ENCODE results near the gene ARHGEF40. TPM values are rescaled to one million over a fixed set of nuclear protein-coding genes. Genes with fewer than 3 reads are reported as not detected.

The ARHGEF40 gene
- polyA plus RNA-seq, 2 of the 4 experiments (the other 2 are of a cell fraction): 7.8 to 9.6 TPM

- TF ChIP-seq PBX3 (IDR thresholded peaks at IDR 0.05) (no peak), ELK1 (IDR thresholded peaks at IDR 0.05; ENCODE audit: low read depth, low read length) (no peak), CHD4 (IDR thresholded peaks at IDR 0.05; ENCODE audit: borderline replicate concordance) (no peak), TFCP2L1 (CRISPR knock-in tag; IDR thresholded peaks at IDR 0.05) (no peak), KDM5A (IDR thresholded peaks at IDR 0.05) (no peak), MAZ (IDR thresholded peaks at IDR 0.05; ENCODE audit: borderline replicate concordance, low read depth, low read length) (no peak), HDAC2 (IDR thresholded peaks at IDR 0.05) (no peak), POLR2AphosphoS2 (conservative IDR thresholded peaks at IDR 0.05; ENCODE audit: low read length) (no peak), HES2 (IDR thresholded peaks at IDR 0.05) (no peak), NPAS2 (CRISPR knock-in tag; IDR thresholded peaks at IDR 0.05; ENCODE audit: borderline replicate concordance) (no peak), CEBPB (IDR thresholded peaks at IDR 0.05) (no peak), CBX8 (IDR thresholded peaks at IDR 0.05) (no peak), NR3C1 (IDR thresholded peaks at IDR 0.05) (no peak), HMGXB4 (CRISPR knock-in tag; IDR thresholded peaks at IDR 0.05; ENCODE audit: borderline replicate concordance) (no peak), JUN (IDR thresholded peaks at IDR 0.05) (no peak), EHMT2 (IDR thresholded peaks at IDR 0.05; ENCODE audit: low read depth) (no peak)
- H3K4me1 ChIP-seq: 0 out of 3 replicates have a peak, but pooled peaks cover 3% of the 10 kb centered on the region
- no peak overlapping the region for H3K27ac ChIP-seq
- ATAC-seq (no peak), FAIRE-seq (no peak), DNase-seq (ENCODE audit: low read depth in 1 of 2, low spot score in 1 of 2) (no peak)
- H3K9me3 ChIP-seq: no peaks in the 10 kb centered on the region
- 72% methylated on average over 7 of the region's 7 CpGs for whole genome bisulfite sequencing (ENCODE audit: missing lambda C conversion rate)
- no peak overlapping the region for H3K4me2 ChIP-seq
- POLR2A ChIA-PET: no interaction called here
- CTCF ChIA-PET: interaction anchor here (0.8 to 16.3 kb wide), 7 partner anchors 8 to 82 kb away, joined by 3 to 323 read pairs (median 21); partner anchors contain the start of genes RNASE7, SLC39A2 and TMEM253
- no peak overlapping the region for H3K4me3 ChIP-seq
Measured at GRCh38 chr14:21023174-21023573, 46.9 kb upstream of the ARHGEF40 start.

GRCh38 chr14:21023817-21024584 is 46.1 kb upstream of the ARHGEF40 start:
- no peak for ATAC-seq
- H3K4me1 ChIP-seq: 0 out of 3 replicates have a peak, but pooled peaks cover 3% of the 10 kb centered on the region
- WGBS (ENCODE audit: missing lambda C conversion rate): 68% methylated on average over 17 of the region's 17 CpGs
- H3K4me3 ChIP-seq: peak overlapping the region; percentile 58
- no peak for TF ChIP-seq RAD21 (conservative IDR thresholded peaks at IDR 0.05 in 1 of 2, IDR thresholded peaks at IDR 0.05 in 1 of 2)
- no peak for TF ChIP-seq RARB (CRISPR knock-in tag; IDR thresholded peaks at IDR 0.05)
- no peak for TF ChIP-seq ZC3H11A (IDR thresholded peaks at IDR 0.05)
- TF ChIP-seq CBX2 (IDR thresholded peaks at IDR 0.05; ENCODE audit: borderline replicate concordance, low read depth): no peak
- TF ChIP-seq USF2 (IDR thresholded peaks at IDR 0.05): no peak
- TF ChIP-seq CEBPB (IDR thresholded peaks at IDR 0.05): no peak
- TF ChIP-seq HMGXB4 (CRISPR knock-in tag; IDR thresholded peaks at IDR 0.05; ENCODE audit: borderline replicate concordance): no peak
- no peak for TF ChIP-seq CBX8 (IDR thresholded peaks at IDR 0.05)
- TF ChIP-seq, protein P1, sequence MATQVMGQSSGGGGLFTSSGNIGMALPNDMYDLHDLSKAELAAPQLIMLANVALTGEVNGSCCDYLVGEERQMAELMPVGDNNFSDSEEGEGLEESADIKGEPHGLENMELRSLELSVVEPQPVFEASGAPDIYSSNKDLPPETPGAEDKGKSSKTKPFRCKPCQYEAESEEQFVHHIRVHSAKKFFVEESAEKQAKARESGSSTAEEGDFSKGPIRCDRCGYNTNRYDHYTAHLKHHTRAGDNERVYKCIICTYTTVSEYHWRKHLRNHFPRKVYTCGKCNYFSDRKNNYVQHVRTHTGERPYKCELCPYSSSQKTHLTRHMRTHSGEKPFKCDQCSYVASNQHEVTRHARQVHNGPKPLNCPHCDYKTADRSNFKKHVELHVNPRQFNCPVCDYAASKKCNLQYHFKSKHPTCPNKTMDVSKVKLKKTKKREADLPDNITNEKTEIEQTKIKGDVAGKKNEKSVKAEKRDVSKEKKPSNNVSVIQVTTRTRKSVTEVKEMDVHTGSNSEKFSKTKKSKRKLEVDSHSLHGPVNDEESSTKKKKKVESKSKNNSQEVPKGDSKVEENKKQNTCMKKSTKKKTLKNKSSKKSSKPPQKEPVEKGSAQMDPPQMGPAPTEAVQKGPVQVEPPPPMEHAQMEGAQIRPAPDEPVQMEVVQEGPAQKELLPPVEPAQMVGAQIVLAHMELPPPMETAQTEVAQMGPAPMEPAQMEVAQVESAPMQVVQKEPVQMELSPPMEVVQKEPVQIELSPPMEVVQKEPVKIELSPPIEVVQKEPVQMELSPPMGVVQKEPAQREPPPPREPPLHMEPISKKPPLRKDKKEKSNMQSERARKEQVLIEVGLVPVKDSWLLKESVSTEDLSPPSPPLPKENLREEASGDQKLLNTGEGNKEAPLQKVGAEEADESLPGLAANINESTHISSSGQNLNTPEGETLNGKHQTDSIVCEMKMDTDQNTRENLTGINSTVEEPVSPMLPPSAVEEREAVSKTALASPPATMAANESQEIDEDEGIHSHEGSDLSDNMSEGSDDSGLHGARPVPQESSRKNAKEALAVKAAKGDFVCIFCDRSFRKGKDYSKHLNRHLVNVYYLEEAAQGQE (IDR thresholded peaks at IDR 0.05): no peak
- no peak for TF ChIP-seq EHF (CRISPR knock-in tag; IDR thresholded peaks at IDR 0.05)
- CTCF ChIA-PET: interaction anchor here (0.8 to 16.3 kb wide), 7 partner anchors 9 to 81 kb away, joined by 3 to 323 read pairs (median 12); partner anchors contain the start of genes RNASE7, SLC39A2 and TMEM253
- no peak for DNase-seq (ENCODE audit: low read depth in 1 of 2, low spot score in 1 of 2)
- no peaks in the 10 kb centered on the region for H3K9me3 ChIP-seq
- peak overlapping the region in 1 of 2 experiments; percentile 84; a peak in 5 of 6 replicates for H3K27ac ChIP-seq
- no peak for FAIRE-seq
- POLR2A ChIA-PET: no interaction called here
- H3K4me2 ChIP-seq: peak overlapping the region; percentile 79

All from A549 (cell line).